Raji (cell line): Measurements from ENCODE around the gene CDC5L.

Experiments
- POLR2A ChIP-seq: IDR thresholded peaks from 2 replicates; pipeline ENCODE4 v1.6.1; 2011; ENCODE audit warnings: low read depth, low read length, control low read depth; ENCODE audit not compliant: insufficient read depth

The CDC5L gene

GRCh38 chr6:44361947-44362346 lies 25.6 kb upstream of the CDC5L start:
- no peak for TF ChIP-seq POLR2A

DNA sequence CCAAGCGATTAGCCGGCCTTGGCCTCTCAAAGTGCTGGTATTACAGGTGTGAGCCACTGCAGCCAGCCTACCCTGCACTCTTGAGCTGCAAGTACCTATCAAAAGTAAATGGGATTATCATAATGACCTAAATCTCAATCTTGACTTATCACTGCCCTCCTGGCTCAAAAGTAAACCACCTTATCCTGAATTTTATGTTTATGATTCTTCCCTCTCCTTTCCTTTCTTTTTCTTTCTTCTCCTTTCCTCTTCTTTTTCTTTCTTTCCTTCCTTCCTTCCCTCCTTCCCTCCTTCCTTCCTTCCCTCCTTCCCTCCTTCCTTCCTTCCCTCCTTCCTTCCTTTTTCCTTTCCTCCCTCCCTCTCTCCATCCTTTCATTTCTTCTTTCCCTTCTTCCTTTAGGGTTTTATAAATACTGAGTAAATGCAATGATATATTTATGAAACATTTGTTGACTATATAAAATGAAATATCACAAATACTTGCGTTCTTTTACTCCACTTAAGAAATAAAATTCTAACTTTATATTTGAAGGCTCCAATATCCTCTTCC lies 24.1 kb upstream of the CDC5L start:
- TF ChIP-seq POLR2A: no peak

DNA sequence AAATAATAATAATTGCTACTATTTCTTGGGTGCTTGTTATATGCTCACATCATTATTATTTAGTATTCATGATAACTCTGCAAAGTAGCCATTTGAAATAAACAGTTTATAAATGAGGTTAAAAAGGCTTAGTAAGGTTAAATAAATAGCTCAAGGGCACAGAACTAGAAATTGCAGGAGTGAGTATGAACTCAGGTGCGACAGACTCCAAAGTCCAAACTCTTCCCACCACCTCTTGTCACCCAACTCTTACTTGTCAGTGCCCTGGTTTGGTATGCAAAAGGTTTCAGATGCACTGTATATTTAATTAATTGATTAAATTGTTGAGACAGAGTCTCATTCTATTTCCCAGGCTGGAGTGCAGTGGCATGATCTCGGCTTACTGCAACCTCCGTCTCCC lies 20.7 kb upstream of the CDC5L start:
- TF ChIP-seq POLR2A: no peak

GRCh38 chr6:44367681-44368080 lies 19.8 kb upstream of the CDC5L start:
- no peak for TF ChIP-seq POLR2A

- TF ChIP-seq POLR2A: no peak
Measured at GRCh38 chr6:44373051-44373450, 14.5 kb upstream of the CDC5L start.

GRCh38 chr6:44373787-44374186 lies 13.7 kb upstream of the CDC5L start:
- no peak for TF ChIP-seq POLR2A

GRCh38 chr6:44375071-44375470 lies 12.4 kb upstream of the CDC5L start:
- TF ChIP-seq POLR2A: no peak

DNA sequence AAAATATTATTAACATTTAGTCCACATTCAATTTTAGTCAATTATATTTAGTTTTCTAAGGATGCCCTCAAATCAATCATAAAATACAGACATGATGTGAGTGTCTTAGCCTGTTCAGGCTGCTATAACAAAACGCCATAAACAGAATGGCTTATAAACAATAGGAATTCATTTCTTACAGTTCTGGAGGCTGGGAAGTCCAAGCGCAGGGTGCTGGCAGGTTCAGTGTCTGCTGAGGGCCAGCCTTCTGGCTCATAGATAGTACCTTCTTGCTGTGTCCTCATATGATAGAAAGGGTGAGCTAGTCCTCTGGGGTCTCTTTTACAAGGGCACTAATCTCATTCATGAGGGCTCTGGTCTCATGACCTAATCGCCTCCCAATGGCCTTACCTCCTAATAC lies 10.0 kb upstream of the CDC5L start:
- no peak for TF ChIP-seq POLR2A

DNA sequence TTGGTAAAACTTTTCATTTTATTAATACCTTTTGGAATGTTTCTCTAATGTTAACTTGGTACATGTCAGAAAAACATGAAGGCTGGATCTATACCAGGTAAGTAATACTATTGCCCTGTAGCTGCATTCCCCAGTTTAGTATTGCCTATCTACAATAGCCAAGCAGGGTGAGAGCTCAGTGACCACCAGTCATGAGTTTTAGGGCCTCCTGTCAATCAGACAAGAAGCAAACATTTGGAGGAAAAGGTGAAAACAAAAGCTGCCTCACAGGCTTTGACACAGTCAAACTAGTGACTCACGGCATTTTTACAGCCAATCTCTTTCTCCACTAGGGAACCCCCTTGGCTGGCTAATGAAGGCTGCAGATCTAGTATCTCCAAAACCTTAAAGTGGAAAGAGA lies 9.5 kb upstream of the CDC5L start:
- TF ChIP-seq POLR2A: no peak

DNA sequence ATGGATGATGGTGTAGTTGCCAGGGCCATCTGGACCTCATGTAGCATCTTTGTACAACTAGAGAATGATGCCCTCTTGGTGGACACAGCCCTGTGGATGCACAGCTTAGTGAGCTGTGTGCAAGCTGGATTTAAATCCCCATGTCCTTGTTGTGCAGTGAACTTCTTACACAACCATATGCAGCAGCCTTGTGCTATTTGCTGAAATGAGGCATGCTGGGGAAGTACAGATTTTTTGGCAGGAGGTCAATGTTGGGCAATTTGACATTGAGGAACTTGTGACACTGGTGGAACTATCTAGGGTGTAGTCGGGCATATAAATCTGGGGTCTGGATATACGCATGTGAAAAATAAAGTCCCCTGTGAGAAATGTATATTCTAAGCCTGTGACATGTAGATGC lies 5.8 kb upstream of the CDC5L start:
- TF ChIP-seq POLR2A: no peak

DNA sequence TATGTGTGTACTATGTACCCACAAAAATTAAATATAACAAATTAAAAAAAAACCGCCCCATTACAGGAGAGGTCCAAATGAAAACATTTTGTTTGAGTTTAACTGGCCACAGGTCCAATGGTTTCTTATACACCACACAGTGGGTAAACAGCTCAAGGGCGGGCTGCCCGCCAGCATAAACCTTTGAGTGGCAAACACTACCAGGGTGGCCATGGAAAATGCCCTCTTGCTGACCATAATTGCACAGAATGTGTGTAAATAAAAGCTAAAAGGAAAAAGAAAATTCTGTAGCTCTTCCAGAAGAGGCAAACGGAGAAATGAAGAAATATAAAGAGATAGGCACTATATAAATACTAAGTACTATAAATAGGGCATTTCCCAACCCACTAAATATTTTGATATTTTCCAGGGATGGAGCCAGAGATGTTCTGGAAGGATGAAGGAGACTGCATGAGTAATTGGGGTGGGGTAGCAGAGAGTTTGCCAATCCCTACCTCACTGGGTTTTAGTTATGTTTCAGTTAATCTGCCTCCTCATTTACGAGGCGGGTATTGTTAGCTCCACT lies 1.1 kb upstream of the CDC5L start:
- no peak for TF ChIP-seq POLR2A

DNA sequence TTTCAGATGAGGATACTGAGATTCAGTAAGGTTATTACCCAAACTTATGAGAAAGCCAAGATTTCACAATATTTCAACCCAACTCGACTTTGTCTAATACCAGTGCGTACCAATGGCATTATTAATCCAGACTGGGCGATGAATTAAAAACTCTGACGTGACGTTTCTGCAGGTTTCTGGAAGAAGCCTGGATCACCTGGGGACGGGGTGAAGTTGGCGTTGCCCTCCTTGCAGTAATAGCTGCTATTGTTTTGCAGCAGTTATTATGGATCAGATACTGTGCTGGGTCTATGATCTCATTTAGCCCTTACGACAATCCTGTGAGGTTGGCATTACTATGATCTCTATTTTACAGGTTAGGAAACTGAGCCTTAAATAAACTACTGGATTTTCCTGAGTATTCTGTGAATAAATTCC lies 569 bp upstream of the CDC5L start:
- no peak for TF ChIP-seq POLR2A

DNA sequence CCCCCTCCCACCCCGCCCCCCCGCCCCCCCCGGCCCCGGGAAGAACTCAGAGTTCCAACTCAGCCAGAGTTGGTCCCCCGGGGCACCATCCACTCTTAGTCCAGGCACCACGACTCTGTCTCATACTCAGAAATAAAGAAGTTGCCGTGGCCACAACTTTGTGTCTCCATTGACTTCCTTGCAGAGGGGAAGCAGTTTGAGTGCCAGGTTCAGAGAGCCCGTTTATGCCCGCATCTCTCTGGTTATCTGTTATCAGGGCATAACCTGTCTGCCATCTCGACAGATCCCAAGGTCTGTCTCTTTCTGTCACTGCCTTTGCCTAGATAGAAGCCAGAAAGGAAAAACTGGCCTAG lies 605 bp downstream of the CDC5L start:
- TF ChIP-seq POLR2A: no peak

DNA sequence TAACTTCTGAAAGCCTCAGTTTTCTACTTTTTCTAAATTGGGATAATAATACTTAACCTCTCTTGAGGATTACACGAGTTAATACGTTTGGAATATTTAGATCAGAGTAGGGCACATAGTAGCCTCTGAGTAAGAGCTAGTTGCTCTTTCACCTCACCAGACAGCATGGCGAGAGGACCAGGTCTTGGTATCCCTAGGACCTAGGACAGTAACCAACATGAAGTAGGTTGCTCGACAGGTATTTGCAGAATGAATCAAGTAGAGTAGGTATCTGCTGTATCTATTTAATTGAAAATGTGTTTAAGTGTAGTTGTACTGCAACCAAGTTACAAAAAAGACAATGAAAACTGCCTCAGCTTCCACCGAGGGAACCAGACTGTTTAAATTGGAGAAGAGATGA lies 1.4 kb downstream of the CDC5L start:
- no peak for TF ChIP-seq POLR2A

DNA sequence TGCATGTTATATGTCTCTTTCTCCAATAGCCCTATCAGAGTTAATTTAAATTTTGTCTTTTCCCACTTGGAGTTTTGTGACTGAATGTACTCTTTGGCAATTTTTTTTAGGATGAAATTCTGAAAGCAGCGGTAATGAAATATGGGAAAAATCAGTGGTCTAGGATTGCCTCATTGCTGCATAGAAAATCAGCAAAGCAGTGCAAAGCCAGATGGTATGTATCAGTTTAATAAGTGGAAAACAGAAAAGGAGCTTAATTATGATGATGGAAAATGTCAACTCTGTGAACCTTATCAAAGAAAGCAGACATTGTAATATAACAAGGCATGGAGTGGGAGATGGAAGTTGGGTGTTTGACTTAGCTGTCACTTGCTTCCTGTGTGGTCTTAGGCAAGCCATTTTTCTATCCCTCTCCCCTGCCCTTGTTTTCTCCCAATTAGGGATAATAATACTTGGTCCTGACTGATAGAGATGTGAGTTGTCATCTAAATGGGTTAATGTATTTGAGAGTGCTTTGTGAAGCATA lies 2.7 kb downstream of the CDC5L start:
- TF ChIP-seq POLR2A: no peak

DNA sequence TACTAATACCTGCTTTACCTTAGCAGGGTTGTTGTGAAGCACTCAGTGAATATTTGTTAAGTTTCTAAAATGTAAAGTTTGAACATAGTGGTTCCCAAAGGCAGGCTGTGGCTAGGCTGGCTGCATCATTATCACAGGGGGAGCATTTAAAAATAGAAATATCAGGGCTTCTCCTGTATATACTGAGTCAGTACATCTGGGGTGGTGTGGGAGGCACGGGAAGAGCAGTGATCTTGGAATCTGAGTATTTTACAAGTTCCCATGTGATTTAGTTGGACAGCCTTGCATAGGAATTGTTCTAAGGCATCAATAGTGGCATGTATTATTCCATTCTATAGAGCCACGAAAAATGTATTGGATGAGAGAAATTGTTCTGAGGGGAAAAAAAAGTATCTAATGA lies 8.0 kb downstream of the CDC5L start:
- no peak for TF ChIP-seq POLR2A

DNA sequence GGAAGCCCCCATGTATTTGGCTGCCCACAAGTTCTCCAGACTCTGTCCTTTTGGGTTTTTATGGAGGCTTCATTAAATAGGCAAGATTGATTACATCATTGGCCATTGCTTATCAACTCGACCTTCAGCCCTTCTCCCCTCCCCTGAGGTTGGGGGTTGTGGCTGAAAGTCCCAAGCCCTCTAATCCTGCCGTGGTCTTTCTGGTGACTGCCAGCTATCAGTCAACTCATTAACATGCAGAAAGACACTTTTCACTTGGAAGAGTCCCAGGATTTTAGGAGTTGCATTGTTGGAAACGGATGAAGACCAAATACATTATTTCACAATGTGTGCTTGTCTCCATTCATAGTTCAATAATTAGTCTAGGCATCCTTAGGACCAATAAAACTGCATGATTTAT lies 9.5 kb downstream of the CDC5L start:
- TF ChIP-seq POLR2A: no peak
